ENCODE results near the gene JAK3. TPM values are rescaled to one million over a fixed set of nuclear protein-coding genes. Genes with fewer than 3 reads are reported as not detected.

JAK3 gene
- total RNA-seq, 1 donor from 2014 or later, result 12.3 TPM

DNA sequence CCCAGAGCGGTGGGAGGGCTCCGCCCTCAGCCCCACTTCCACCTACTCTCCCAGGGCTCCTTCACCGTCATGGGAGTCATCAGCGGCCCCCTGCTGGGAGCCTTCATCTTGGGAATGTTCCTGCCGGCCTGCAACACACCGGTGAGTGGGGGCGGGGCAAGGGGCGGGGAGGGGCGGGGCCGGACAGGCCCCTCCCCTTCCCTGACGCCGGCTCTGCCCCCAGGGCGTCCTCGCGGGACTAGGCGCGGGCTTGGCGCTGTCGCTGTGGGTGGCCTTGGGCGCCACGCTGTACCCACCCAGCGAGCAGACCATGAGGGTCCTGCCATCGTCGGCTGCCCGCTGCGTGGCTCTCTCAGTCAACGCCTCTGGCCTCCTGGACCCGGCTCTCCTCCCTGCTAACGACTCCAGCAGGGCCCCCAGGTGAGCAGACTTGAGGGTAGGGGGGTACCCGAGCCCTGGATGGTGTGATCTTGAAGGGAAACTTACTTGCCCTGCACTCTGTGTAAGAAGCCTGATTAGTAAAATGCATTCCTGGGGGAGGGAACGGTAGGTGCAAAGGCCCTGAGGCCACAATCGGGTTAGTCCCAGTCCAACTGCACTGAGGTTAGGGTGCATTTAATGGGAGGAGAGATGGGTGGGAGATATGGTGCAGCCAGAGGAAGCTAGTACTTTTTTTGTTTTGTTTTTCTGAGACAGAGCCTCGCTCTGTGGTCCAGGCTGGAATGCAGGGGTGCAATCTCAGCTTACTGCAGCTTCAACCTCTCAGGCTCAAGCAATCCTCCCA is 36.0 kb upstream of the JAK3 start:
- DNase-seq (ENCODE audit: low spot score in 2 of 2, unreplicated experiment in 2 of 2), result no peak
- H3K27ac Mint-ChIP-seq, result no peak overlapping the region
- H3K36me3 Mint-ChIP-seq, result no peaks in the 10 kb centered on the region
- no peaks in the 10 kb centered on the region for H3K4me1 Mint-ChIP-seq
- TF ChIP-seq, protein P1, sequence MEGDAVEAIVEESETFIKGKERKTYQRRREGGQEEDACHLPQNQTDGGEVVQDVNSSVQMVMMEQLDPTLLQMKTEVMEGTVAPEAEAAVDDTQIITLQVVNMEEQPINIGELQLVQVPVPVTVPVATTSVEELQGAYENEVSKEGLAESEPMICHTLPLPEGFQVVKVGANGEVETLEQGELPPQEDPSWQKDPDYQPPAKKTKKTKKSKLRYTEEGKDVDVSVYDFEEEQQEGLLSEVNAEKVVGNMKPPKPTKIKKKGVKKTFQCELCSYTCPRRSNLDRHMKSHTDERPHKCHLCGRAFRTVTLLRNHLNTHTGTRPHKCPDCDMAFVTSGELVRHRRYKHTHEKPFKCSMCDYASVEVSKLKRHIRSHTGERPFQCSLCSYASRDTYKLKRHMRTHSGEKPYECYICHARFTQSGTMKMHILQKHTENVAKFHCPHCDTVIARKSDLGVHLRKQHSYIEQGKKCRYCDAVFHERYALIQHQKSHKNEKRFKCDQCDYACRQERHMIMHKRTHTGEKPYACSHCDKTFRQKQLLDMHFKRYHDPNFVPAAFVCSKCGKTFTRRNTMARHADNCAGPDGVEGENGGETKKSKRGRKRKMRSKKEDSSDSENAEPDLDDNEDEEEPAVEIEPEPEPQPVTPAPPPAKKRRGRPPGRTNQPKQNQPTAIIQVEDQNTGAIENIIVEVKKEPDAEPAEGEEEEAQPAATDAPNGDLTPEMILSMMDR (IDR thresholded peaks at IDR 0.05; ENCODE audit: unreplicated experiment), result no peak
- H3K9me3 Mint-ChIP-seq, result no peaks in the 10 kb centered on the region
- no peak overlapping the region for H3K4me3 Mint-ChIP-seq
- peaks cover 13% of the 10 kb centered on the region for H3K27me3 Mint-ChIP-seq (ENCODE audit: low read depth)

DNA sequence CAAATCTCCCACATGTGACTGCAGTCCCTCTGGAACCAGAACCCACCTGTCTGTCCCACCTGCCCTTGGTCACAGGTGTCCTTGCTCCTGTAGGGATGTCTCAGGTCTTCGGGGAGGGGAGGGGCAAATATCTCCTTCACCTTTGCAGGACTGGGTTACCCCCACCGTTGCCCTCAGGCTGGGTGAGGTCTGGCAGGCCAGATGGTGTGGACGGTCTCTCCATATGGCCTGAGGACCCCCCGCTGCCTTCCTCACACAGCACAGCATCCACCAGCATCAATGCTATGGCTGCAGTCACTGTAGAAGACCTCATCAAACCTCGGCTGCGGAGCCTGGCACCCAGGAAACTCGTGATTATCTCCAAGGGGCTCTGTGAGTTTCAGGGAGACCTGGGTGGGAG is 33.9 kb upstream of the JAK3 start:
- no peak overlapping the region for H3K4me3 Mint-ChIP-seq
- no peak for DNase-seq (ENCODE audit: low spot score in 2 of 2, unreplicated experiment in 2 of 2)
- no peaks in the 10 kb centered on the region for H3K36me3 Mint-ChIP-seq
- H3K4me1 Mint-ChIP-seq, result no peaks in the 10 kb centered on the region
- H3K9me3 Mint-ChIP-seq, result no peaks in the 10 kb centered on the region
- TF ChIP-seq, protein P1 (IDR thresholded peaks at IDR 0.05; ENCODE audit: unreplicated experiment), result no peak
- peaks cover 17% of the 10 kb centered on the region for H3K27me3 Mint-ChIP-seq (ENCODE audit: low read depth)
- H3K27ac Mint-ChIP-seq, result no peak overlapping the region

DNA sequence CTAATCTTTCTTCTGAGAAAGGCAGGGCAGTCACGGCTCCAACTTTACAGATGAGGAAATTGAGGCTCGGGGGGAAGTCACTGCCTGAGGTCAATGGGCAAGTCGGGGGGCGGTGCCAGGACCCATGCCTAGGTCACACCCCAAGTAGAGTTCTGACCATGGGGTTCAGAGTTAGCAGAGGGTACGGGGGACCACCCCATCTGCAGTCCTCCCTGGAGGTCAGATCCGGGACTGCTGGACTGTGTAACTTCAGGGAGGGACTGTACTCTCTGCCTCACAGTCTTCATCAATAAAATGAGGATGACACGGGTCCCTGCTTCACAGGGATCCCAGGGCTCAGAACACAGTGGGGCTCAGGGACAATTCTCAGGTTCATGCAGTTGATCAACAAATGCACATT is 31.7 kb upstream of the JAK3 start:
- no peak overlapping the region for H3K27ac Mint-ChIP-seq
- no peaks in the 10 kb centered on the region for H3K4me1 Mint-ChIP-seq
- peaks cover 25% of the 10 kb centered on the region for H3K27me3 Mint-ChIP-seq (ENCODE audit: low read depth)
- TF ChIP-seq, protein P1 (IDR thresholded peaks at IDR 0.05; ENCODE audit: unreplicated experiment), result no peak
- no peak for DNase-seq (ENCODE audit: low spot score in 2 of 2, unreplicated experiment in 2 of 2)
- no peaks in the 10 kb centered on the region for H3K9me3 Mint-ChIP-seq
- no peak overlapping the region for H3K4me3 Mint-ChIP-seq
- H3K36me3 Mint-ChIP-seq, result no peaks in the 10 kb centered on the region

DNA sequence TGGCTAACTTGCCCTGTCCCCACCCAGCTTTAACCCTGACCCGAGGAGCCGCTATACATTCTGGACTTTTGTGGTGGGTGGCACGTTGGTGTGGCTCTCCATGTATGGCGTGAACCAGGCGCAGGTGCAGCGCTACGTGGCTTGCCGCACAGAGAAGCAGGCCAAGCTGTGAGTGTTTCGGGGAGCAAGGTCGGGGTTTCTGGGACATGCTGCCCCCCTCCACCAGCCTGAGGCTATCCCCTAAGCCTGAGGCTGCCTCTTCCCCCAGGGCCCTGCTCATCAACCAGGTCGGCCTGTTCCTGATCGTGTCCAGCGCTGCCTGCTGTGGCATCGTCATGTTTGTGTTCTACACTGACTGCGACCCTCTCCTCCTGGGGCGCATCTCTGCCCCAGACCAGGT is 29.9 kb upstream of the JAK3 start:
- H3K36me3 Mint-ChIP-seq, result no peaks in the 10 kb centered on the region

DNA sequence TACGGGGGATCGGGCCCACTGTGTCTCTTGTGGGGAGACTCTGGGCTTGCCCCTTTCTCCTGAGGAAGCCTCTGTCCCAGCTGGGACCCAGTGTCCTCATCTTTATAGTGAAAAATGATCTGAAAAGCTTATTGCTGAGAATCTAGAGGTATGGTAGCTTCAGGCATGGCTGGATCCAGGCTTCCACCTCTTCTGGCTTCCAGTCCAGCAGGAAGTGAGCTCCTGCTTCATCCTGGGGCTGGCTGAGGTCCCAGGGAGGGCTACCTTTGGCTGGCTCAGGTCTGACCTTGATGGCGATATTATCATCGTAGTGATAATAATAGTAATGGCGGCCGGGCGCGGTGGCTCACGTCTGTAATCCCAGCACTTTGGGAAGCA is 27.0 kb upstream of the JAK3 start:
- no peaks in the 10 kb centered on the region for H3K36me3 Mint-ChIP-seq
- H3K4me1 Mint-ChIP-seq, result no peaks in the 10 kb centered on the region
- no peaks in the 10 kb centered on the region for H3K9me3 Mint-ChIP-seq
- H3K4me3 Mint-ChIP-seq, result no peak overlapping the region
- TF ChIP-seq, protein P1 (IDR thresholded peaks at IDR 0.05; ENCODE audit: unreplicated experiment), result no peak
- no peak for DNase-seq (ENCODE audit: low spot score in 2 of 2, unreplicated experiment in 2 of 2)
- no peak overlapping the region for H3K27ac Mint-ChIP-seq
- peaks cover 54% of the 10 kb centered on the region for H3K27me3 Mint-ChIP-seq (ENCODE audit: low read depth)

More for the DNA sequence above, 29.9 kb upstream of the JAK3 start:
- Mint-ChIP-seq H3K27ac (no peak overlapping the region), H3K4me3 (no peak overlapping the region), H3K27me3 (ENCODE audit: low read depth) (peaks cover 41% of the 10 kb centered on the region), H3K9me3 (no peaks in the 10 kb centered on the region), H3K4me1 (no peaks in the 10 kb centered on the region)
- DNase-seq (ENCODE audit: low spot score in 2 of 2, unreplicated experiment in 2 of 2), result no peak
- TF ChIP-seq, protein P1 (IDR thresholded peaks at IDR 0.05; ENCODE audit: unreplicated experiment), result no peak
